GM11168 (cell line): ENCODE measurements around the gene NLRC4.
"Not testable (repeated sequence)": the region's sequence is repeated elsewhere in the genome, so short reads cannot be mapped to it uniquely, and the experiment has no call there.

Source experiments
- in situ Hi-C: fragments of 300-500 bp; cut with MboI; formaldehyde crosslinking; loops from one replicate; pipeline ENCODE4 v1.12.0; 2022; ENCODE audit warnings: low sequenced_read_pairs; ENCODE audit not compliant: unreplicated experiment

Gene NLRC4

GRCh38 chr2:32246911-32247310 lies 17.8 kb downstream of the NLRC4 start:
- in situ Hi-C loops: no loop called here

DNA sequence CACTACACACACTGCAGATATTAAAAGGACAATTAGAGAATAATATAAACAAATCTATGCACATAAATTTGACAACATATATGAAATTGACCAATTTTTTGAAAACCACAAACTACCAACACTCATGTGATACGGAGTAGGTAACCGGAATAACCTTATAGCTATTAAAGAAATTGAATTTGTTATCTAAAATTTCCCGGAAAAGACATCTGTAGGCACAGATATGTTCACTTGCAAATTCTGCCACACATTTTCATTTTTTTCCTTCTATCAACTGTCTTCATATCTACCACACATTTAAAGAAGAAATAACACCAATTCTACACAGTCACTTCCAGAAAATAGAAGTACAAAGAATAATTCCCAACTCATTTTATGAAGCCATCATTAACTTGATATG lies 22.4 kb downstream of the NLRC4 start:
- in situ Hi-C loops: no loop called here

GRCh38 chr2:32237996-32238395 lies 26.7 kb downstream of the NLRC4 start:
- in situ Hi-C loops: no loop called here

- in situ Hi-C loops: no loop called here
Observed at GRCh38 chr2:32237488-32237887, 27.2 kb downstream of the NLRC4 start.

DNA sequence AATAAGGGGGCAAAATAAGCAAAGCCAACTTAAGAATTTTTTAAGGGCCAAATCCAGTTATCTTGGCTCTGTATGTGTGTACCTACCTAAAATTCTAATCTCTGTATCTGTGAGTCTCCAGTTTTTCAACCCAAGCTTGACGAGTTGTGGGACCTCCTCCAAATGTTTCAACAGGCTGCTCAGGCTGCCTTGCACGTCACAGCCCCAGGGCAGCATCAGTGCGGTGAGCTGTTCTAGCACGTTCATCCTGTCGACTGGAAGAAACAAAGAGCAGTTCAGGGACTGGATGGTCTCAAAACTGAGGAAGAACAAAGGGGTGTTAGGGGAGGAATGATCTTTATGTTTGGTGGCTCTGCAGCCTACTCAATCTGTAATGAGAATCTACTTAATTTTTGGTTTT lies 29.4 kb downstream of the NLRC4 start:
- in situ Hi-C loops: no loop called here

GRCh38 chr2:32231959-32232358 lies 32.7 kb downstream of the NLRC4 start:
- in situ Hi-C loops: no loop called here

- in situ Hi-C loops: no loop called here
Observed at GRCh38 chr2:32229635-32230034, 35.1 kb downstream of the NLRC4 start.

DNA sequence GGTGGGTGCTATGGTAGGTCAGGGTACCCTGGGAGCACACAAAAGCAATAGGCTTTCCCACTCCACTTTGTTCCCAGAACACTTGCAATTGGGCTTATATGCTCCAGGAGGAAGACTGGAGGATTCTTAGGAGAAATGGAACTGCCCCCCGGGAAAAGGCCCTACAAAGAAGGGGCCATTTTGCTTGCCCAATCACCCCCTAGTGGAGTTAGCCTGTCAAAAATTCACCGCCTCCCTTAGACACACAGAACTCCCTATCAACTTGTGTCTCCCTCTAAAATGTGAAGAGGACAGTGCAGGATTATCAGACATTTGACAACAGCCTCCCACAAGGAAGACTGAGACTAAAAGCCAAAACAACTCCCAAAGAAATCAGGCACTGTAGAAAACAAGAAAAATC lies 36.5 kb downstream of the NLRC4 start:
- in situ Hi-C loops: no loop called here

GRCh38 chr2:32227492-32227891 lies 37.2 kb downstream of the NLRC4 start:
- in situ Hi-C loops: no loop called here

- in situ Hi-C loops: no loop called here
Observed at GRCh38 chr2:32222966-32223365, 41.7 kb downstream of the NLRC4 start.

DNA sequence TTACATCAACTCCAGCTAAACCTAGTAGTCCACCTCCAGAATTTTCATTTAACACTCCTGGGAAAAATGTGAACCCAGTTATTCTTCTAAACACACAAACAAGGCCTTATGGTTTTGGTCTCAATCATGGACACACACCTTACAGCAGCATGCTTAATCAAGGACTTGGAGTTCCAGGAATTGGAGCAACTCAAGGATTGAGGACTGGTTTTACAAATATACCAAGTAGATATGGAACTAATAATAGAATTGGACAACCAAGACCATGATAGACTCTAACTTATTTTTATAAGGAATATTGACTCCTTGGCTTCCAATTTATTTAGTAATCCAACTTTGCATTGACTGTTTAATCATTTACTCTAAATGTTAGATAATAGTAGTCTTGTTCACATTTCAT lies 44.2 kb downstream of the NLRC4 start:
- in situ Hi-C loops: no loop called here

GRCh38 chr2:32212295-32212694 lies 52.4 kb downstream of the NLRC4 start:
- in situ Hi-C loops: no loop called here

DNA sequence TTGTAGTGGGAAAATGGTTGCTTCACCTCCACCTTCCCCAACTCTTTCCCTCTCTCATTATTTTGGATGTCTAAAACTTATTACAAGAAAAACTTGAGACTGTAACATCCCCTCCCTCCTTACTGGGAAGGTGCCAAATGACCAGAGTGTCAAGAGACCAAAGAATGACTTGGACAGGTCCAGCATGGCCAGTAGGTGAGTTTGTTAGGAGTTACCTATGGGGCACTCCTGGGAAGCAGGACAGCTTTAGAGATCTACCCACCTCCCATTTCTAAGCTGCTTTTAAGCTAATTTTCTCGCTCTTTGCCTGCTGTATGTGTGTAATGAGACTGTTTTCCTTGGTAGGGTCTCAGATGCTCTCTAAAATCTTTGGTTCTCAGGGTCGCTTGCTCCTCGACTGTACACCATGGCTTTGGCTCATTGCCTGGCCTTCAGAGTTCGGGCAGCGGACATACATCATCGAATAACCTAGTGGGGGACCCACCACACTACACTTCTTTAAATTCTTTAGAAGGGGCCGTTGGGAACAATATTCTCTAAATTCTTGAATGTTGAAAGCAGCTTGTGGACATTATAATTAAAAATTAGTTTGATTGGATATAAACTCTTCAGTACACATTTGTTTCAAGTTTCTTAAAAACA lies 53.8 kb downstream of the NLRC4 start:
- in situ Hi-C loops: no loop called here

DNA sequence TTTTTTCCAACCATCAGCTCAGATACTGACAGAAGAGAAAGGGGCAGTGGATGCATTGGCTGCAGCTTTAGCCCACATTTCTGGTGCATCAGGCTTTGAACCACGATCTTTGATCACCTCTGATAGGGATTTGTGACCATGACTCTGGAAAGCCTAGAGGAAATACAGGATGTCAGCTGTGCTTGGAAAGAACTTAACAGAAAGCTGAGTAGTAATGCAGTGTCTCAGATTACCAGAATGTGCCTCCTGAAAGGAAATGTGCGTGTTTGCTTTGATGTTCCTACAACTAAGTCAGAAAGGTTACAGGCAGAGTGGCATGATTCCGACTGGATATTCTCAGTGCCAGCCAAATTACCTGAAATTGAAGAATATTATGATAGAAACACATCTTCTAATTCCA lies 61.3 kb downstream of the NLRC4 start:
- in situ Hi-C loops: not testable (repeated sequence)

DNA sequence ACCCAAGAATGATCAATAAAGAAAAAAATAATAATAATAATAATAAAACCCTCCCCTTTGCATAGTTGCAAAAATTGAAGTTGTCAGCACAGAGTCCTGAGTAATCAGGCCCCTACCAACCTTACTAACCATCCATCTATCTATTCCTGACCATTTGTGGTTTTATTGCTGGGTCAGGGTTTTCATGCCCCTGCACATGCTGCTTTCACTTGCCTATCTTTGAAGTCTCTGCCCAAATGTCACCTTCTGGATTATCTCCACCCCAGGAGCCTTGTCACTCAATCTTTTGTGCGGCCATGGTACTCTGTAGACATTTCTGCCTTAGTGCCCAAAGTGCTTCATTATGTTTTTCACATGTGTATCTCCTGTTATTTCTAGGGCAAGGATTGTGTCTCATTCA lies 63.9 kb downstream of the NLRC4 start:
- in situ Hi-C loops: no loop called here

- in situ Hi-C loops: no loop called here
Observed at GRCh38 chr2:32192418-32192817, 72.3 kb downstream of the NLRC4 start.

DNA sequence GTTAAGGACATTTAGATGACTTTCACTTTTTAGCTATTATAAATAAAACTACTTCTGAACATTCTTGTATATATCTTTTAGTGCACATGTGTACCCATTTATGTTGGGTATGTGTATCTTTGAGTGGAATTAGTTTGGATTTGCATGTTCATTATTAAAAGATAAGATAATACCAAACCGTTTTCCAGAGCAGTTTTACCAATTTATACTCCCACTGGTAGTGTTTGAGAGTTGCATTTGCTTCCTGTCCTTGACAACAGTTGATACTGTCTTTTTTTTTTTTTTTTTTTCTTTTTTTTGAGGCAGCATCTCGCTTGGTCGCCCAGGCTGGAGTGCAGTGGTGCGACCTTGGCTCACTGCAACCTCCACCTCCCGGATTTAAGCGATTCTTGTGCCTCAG lies 75.7 kb downstream of the NLRC4 start:
- in situ Hi-C loops: no loop called here

GRCh38 chr2:32182667-32183066 lies 82.0 kb downstream of the NLRC4 start:
- in situ Hi-C loops: no loop called here
